PC-3 (cell line): Measurements from ENCODE around the gene ZNF638. TPM values are rescaled to one million over a fixed set of nuclear protein-coding genes. Genes with fewer than 3 reads are reported as not detected.

Experiments used
- ATAC-seq: fragments of 200-7000 bp; cut with Tn5 transposase; 2 replicates; pipeline ENCODE4 v1.9.1; 2020; ENCODE audit warnings: mild to moderate bottlenecking, moderate library complexity
- BruUV-seq: library from RNA; stranded (reverse); fragments of 400-500 nt; replicated peaks from 2 replicates; lab custom pipeline; 2021; lab: Mats Ljungman, UMichigan
- CTCF ChIA-PET: fragments of 300-600 bp; sonication (Branson Sonifier 250); formaldehyde crosslinking; loops from one replicate; lab custom pipeline; 2022; ENCODE audit warnings: antibody characterized with exemption; lab: Charles Lee
- POLR2A ChIA-PET: fragments of 300-600 bp; sonication (Branson Sonifier 250); formaldehyde crosslinking; loops from one replicate; lab custom pipeline; 2022; ENCODE audit warnings: antibody characterized with exemption; ENCODE audit not compliant: unreplicated experiment; lab: Charles Lee
- DNase-seq: peaks from one replicate; pipeline ENCODE4 v3.0.0-alpha.2; 2015
- H2AFZ ChIP-seq: fragments of 300-600 bp; sonication (generic); 2 replicates; pipeline ENCODE4 v1.6.0; 2016; ENCODE audit warnings: antibody characterized with exemption, low read length
- H3F3A ChIP-seq: fragments of 300-600 bp; sonication (generic); one replicate; pipeline ENCODE4 v1.6.0; 2017; ENCODE audit warnings: antibody characterized with exemption, low read length, control low read depth, mild to moderate bottlenecking; ENCODE audit not compliant: unreplicated experiment
- H3K27ac ChIP-seq: fragments of 300-600 bp; sonication (generic); 2 replicates; pipeline ENCODE4 v1.5.1; 2016; ENCODE audit warnings: mild to moderate bottlenecking, low read length
- H3K27me3 ChIP-seq: fragments of 300-600 bp; sonication (generic); 2 replicates; pipeline ENCODE4 v1.6.1; 2016; ENCODE audit warnings: low read length, mixed read lengths
- H3K36me3 ChIP-seq: fragments of 300-600 bp; sonication (generic); 2 replicates; pipeline ENCODE4 v1.6.1; 2016; ENCODE audit warnings: low read depth, mixed run types, low read length, mixed read lengths
- H3K4me1 ChIP-seq: fragments of 300-600 bp; sonication (generic); 2 replicates; pipeline ENCODE4 v1.5.1; 2016; ENCODE audit warnings: low read length; ENCODE audit not compliant: insufficient read depth
- H3K4me2 ChIP-seq: fragments of 300-600 bp; sonication (generic); 2 replicates; pipeline ENCODE4 v1.6.0; 2016; ENCODE audit warnings: low read length
- H3K4me3 ChIP-seq: fragments of 300-600 bp; sonication (generic); 2 replicates; pipeline ENCODE4 v1.5.1; 2016; ENCODE audit warnings: mild to moderate bottlenecking, low read length, mixed read lengths
- H3K79me2 ChIP-seq: fragments of 300-600 bp; sonication (generic); 2 replicates; pipeline ENCODE4 v1.6.1; 2017; ENCODE audit warnings: low read length, mixed read lengths
- H3K9ac ChIP-seq: fragments of 300-600 bp; sonication (generic); 2 replicates; pipeline ENCODE4 v1.6.0; 2016; ENCODE audit warnings: mild to moderate bottlenecking, low read length
- H3K9me2 ChIP-seq: fragments of 300-600 bp; sonication (generic); replicated peaks from 2 replicates; pipeline ENCODE4 v1.6.1; 2016; ENCODE audit warnings: mixed run types, low read length, mixed read lengths
- H3K9me3 ChIP-seq: fragments of 300-600 bp; sonication (generic); 2 replicates; pipeline ENCODE4 v1.6.1; 2016; ENCODE audit warnings: low read length, mixed read lengths
- H4K20me1 ChIP-seq: fragments of 300-600 bp; sonication (generic); 2 replicates; pipeline ENCODE4 v1.6.1; 2016; ENCODE audit warnings: low read length, mixed read lengths
- CTCF ChIP-seq: fragments of 300-600 bp; sonication (generic); conservative IDR thresholded peaks from 2 replicates; pipeline ENCODE4 v1.5.1; 2017; ENCODE audit warnings: antibody characterized with exemption, low read depth, mild to moderate bottlenecking, low read length
- EZH2 ChIP-seq: fragments of 300-600 bp; sonication (generic); IDR thresholded peaks from one replicate; pipeline ENCODE4 v1.6.1; 2017; ENCODE audit warnings: antibody characterized with exemption, mild to moderate bottlenecking, low read length; ENCODE audit not compliant: unreplicated experiment
- EZH2phosphoT487 ChIP-seq: fragments of 300-600 bp; sonication (generic); IDR thresholded peaks from 2 replicates; pipeline ENCODE4 v1.6.1; 2018; ENCODE audit warnings: mild to moderate bottlenecking, antibody characterized with exemption, low read length, borderline replicate concordance
- intact Hi-C: fragments of 100-400 bp; cut with micrococcal nuclease; formaldehyde crosslinking; loops from 2 replicates; pipeline ENCODE4 v1.9.0; 2023
- total RNA-seq: library from RNA; depleted of rRNA; stranded (reverse); fragments of >200 nt; gene quantifications from 2 replicates; pipeline ENCODE4 v1.2.3, GENCODE V29; 2014

Gene ZNF638
- total RNA-seq, 1 experiment from 2014 or later = 93.2 TPM

GRCh38 chr2:71395471-71395870 lies 63.9 kb downstream of the ZNF638 start:
- no peaks in the 10 kb centered on the region for H4K20me1 ChIP-seq
- CTCF ChIA-PET = no interaction called here

GRCh38 chr2:71402427-71402826 lies 70.8 kb downstream of the ZNF638 start:
- Histone ChIP-seq H3K9ac (no peak overlapping the region), H3K27ac (no peak overlapping the region), H3K4me3 (no peak overlapping the region), H3K27me3 (no peaks in the 10 kb centered on the region), H3K9me2 (no peaks in the 10 kb centered on the region), H3F3A (no peaks in the 10 kb centered on the region), H3K9me3 (no peaks in the 10 kb centered on the region), H3K36me3 (peaks cover 65% of the 10 kb centered on the region), H2AFZ (no peak overlapping the region), H4K20me1 (no peaks in the 10 kb centered on the region), H3K79me2 (no peaks in the 10 kb centered on the region), H3K4me2 (no peak overlapping the region), H3K4me1 (no peaks in the 10 kb centered on the region)
- BruUV-seq = no TSS peak
- DNase-seq = no peak
- POLR2A ChIA-PET = no interaction called here
- TF ChIP-seq CTCF (no peak), EZH2 (no peak), EZH2phosphoT487 (no peak)
- ATAC-seq = no peak
- intact Hi-C loops = no loop called here
- CTCF ChIA-PET = no interaction called here

More at GRCh38 chr2:71395471-71395870, 63.9 kb downstream of the ZNF638 start:
- ATAC-seq (no peak), DNase-seq (no peak)
- H3K4me2 ChIP-seq = no peak overlapping the region
- no peak overlapping the region for H3K9ac ChIP-seq
- no peaks in the 10 kb centered on the region for H3K9me3 ChIP-seq
- no peaks in the 10 kb centered on the region for H3K9me2 ChIP-seq
- TF ChIP-seq EZH2phosphoT487 = no peak
- no peak for TF ChIP-seq CTCF
- TF ChIP-seq EZH2 = no peak
- peaks cover 31% of the 10 kb centered on the region for H3K36me3 ChIP-seq
- intact Hi-C loops = no loop called here
- no peak overlapping the region for H2AFZ ChIP-seq
- H3K79me2 ChIP-seq = no peaks in the 10 kb centered on the region
- no peaks in the 10 kb centered on the region for H3K4me1 ChIP-seq
- H3K27ac ChIP-seq = no peak overlapping the region
- H3K4me3 ChIP-seq = no peak overlapping the region
- POLR2A ChIA-PET = no interaction called here
- no TSS peak for BruUV-seq
- no peaks in the 10 kb centered on the region for H3K27me3 ChIP-seq
- H3F3A ChIP-seq = no peaks in the 10 kb centered on the region

GRCh38 chr2:71409611-71410010 lies 78.0 kb downstream of the ZNF638 start:
- ChIA-PET CTCF (no interaction called here), POLR2A (no interaction called here)
- H3K4me2 ChIP-seq = no peak overlapping the region
- DNase-seq = no peak
- no peaks in the 10 kb centered on the region for H3K4me1 ChIP-seq
- no peak overlapping the region for H3K9ac ChIP-seq
- BruUV-seq = no TSS peak
- no peaks in the 10 kb centered on the region for H3K27me3 ChIP-seq
- no peaks in the 10 kb centered on the region for H3K9me3 ChIP-seq
- intact Hi-C loops = no loop called here
- no peaks in the 10 kb centered on the region for H3K9me2 ChIP-seq
- ATAC-seq = no peak
- no peaks in the 10 kb centered on the region for H4K20me1 ChIP-seq
- H3F3A ChIP-seq = no peaks in the 10 kb centered on the region
- H3K27ac ChIP-seq = no peak overlapping the region
- H3K4me3 ChIP-seq = no peak overlapping the region
- peaks cover 48% of the 10 kb centered on the region for H3K36me3 ChIP-seq
- H3K79me2 ChIP-seq = no peaks in the 10 kb centered on the region
- no peak overlapping the region for H2AFZ ChIP-seq
- no peak for TF ChIP-seq EZH2phosphoT487
- no peak for TF ChIP-seq CTCF
- TF ChIP-seq EZH2 = no peak
